Stimulated activated naive CD8-positive, alpha-beta T cell treated with anti-CD3 and anti-CD28 coated beads, Interleukin-15, amount 100 ng/mL, for 72 hours (primary cell): Measurements from ENCODE around the gene HECTD1.
"Not testable (repeated sequence)": the region's sequence is repeated elsewhere in the genome, so short reads cannot be mapped to it uniquely, and the experiment has no call there.

Experiments used
- ATAC-seq: fragments of 150-1000 bp; cut with Tn5 transposase; 2 replicates; pipeline ENCODE4 v1.10.0; 2021; ENCODE audit warnings: mild to moderate bottlenecking, moderate library complexity
- DNase-seq, 2 donors: peaks; one replicate each; pipeline ENCODE4 v3.0.0; 2021 to 2022
- H3K27ac Mint-ChIP-seq, 2 donors: one replicate each; pipeline ENCODE4 v1.8.0; 2022; ENCODE audit warnings: mild to moderate bottlenecking in 2 of 2, mixed read lengths in 2 of 2, moderate library complexity in 2 of 2
- H3K27me3 Mint-ChIP-seq: one replicate; pipeline ENCODE4 v1.8.0; 2022; ENCODE audit warnings: mixed read lengths
- H3K4me1 Mint-ChIP-seq: one replicate; pipeline ENCODE4 v1.8.0; 2022; ENCODE audit warnings: mild to moderate bottlenecking, mixed read lengths
- H3K4me3 Mint-ChIP-seq, 2 donors: one replicate each; pipeline ENCODE4 v1.8.0; 2022; ENCODE audit warnings: mild to moderate bottlenecking in 2 of 2, mixed read lengths in 2 of 2, moderate library complexity in 1 of 2
- H3K9me3 Mint-ChIP-seq, 2 donors: one replicate each; pipeline ENCODE4 v1.8.0; 2022; ENCODE audit warnings: mixed read lengths in 2 of 2

The HECTD1 gene

GRCh38 chr14:31232081-31232480 lies 24.5 kb upstream of the HECTD1 start:
- Mint-ChIP-seq H3K27ac (no peak overlapping the region), H3K9me3 (no peaks in the 10 kb centered on the region), H3K27me3 (no peaks in the 10 kb centered on the region), H3K4me1 (no peaks in the 10 kb centered on the region), H3K4me3 (no peak overlapping the region)
- ATAC-seq (no peak), DNase-seq (no peak)

- H3K27me3 Mint-ChIP-seq, DNase-seq, H3K27ac Mint-ChIP-seq, H3K4me3 Mint-ChIP-seq, H3K9me3 Mint-ChIP-seq, H3K4me1 Mint-ChIP-seq, ATAC-seq: not testable (repeated sequence)
Measured at GRCh38 chr14:31231272-31231671, 23.7 kb upstream of the HECTD1 start.

GRCh38 chr14:31230573-31230958 lies 23.0 kb upstream of the HECTD1 start:
- H3K9me3 Mint-ChIP-seq: no peaks in the 10 kb centered on the region
- no peaks in the 10 kb centered on the region for H3K4me1 Mint-ChIP-seq
- no peaks in the 10 kb centered on the region for H3K27me3 Mint-ChIP-seq
- DNase-seq: no peak
- no peak overlapping the region for H3K4me3 Mint-ChIP-seq
- no peak for ATAC-seq
- H3K27ac Mint-ChIP-seq: no peak overlapping the region

GRCh38 chr14:31229638-31230572 lies 22.3 kb upstream of the HECTD1 start:
- H3K27me3 Mint-ChIP-seq: no peaks in the 10 kb centered on the region
- ATAC-seq: peak; percentile 56
- H3K4me3 Mint-ChIP-seq: no peak overlapping the region
- no peaks in the 10 kb centered on the region for H3K4me1 Mint-ChIP-seq
- no peaks in the 10 kb centered on the region for H3K9me3 Mint-ChIP-seq
- DNase-seq: peak in 1 of 2 donors; percentile 13
- no peak overlapping the region for H3K27ac Mint-ChIP-seq

- no peak overlapping the region for H3K4me3 Mint-ChIP-seq
- H3K9me3 Mint-ChIP-seq: no peaks in the 10 kb centered on the region
- peak overlapping the region in 1 of 2 donors; percentile 49 for H3K27ac Mint-ChIP-seq
- no peak for DNase-seq
- no peaks in the 10 kb centered on the region for H3K4me1 Mint-ChIP-seq
- ATAC-seq: peak; percentile 42
- H3K27me3 Mint-ChIP-seq: no peaks in the 10 kb centered on the region
Measured at GRCh38 chr14:31229009-31229408, 21.4 kb upstream of the HECTD1 start.

- Mint-ChIP-seq H3K27ac (no peak overlapping the region), H3K27me3 (no peaks in the 10 kb centered on the region), H3K4me1 (no peaks in the 10 kb centered on the region), H3K4me3 (no peak overlapping the region), H3K9me3 (no peaks in the 10 kb centered on the region)
- DNase-seq (no peak), ATAC-seq (no peak)
Measured at GRCh38 chr14:31228533-31228932, 20.9 kb upstream of the HECTD1 start.

GRCh38 chr14:31224808-31225207 lies 17.2 kb upstream of the HECTD1 start:
- DNase-seq: no peak
- Mint-ChIP-seq H3K4me3 (no peak overlapping the region), H3K27ac (no peak overlapping the region), H3K4me1 (no peaks in the 10 kb centered on the region), H3K27me3 (no peaks in the 10 kb centered on the region), H3K9me3 (no peaks in the 10 kb centered on the region)
- ATAC-seq: no peak

GRCh38 chr14:31223331-31223730 lies 15.7 kb upstream of the HECTD1 start:
- no peak for ATAC-seq
- Mint-ChIP-seq H3K9me3 (no peaks in the 10 kb centered on the region), H3K4me3 (no peak overlapping the region), H3K27ac (no peak overlapping the region), H3K27me3 (no peaks in the 10 kb centered on the region), H3K4me1 (no peaks in the 10 kb centered on the region)
- no peak for DNase-seq

GRCh38 chr14:31222834-31223233 lies 15.2 kb upstream of the HECTD1 start:
- Mint-ChIP-seq H3K27ac (no peak overlapping the region), H3K4me1 (no peaks in the 10 kb centered on the region), H3K4me3 (no peak overlapping the region), H3K9me3 (no peaks in the 10 kb centered on the region), H3K27me3 (no peaks in the 10 kb centered on the region)
- DNase-seq: no peak
- ATAC-seq: no peak

- no peaks in the 10 kb centered on the region for H3K4me1 Mint-ChIP-seq
- ATAC-seq: no peak
Measured at GRCh38 chr14:31221266-31221665, 13.7 kb upstream of the HECTD1 start.

GRCh38 chr14:31219169-31219568 lies 11.6 kb upstream of the HECTD1 start:
- no peak overlapping the region for H3K4me3 Mint-ChIP-seq
- no peaks in the 10 kb centered on the region for H3K4me1 Mint-ChIP-seq
- DNase-seq (no peak), ATAC-seq (no peak)
- H3K27ac Mint-ChIP-seq: no peak overlapping the region
- no peaks in the 10 kb centered on the region for H3K27me3 Mint-ChIP-seq
- H3K9me3 Mint-ChIP-seq: no peaks in the 10 kb centered on the region

More at GRCh38 chr14:31221266-31221665, 13.7 kb upstream of the HECTD1 start:
- Mint-ChIP-seq H3K4me3 (no peak overlapping the region), H3K9me3 (no peaks in the 10 kb centered on the region), H3K27ac (no peak overlapping the region), H3K27me3 (no peaks in the 10 kb centered on the region)
- no peak for DNase-seq

- H3K4me1 Mint-ChIP-seq: no peaks in the 10 kb centered on the region
- DNase-seq: no peak
- no peak overlapping the region for H3K27ac Mint-ChIP-seq
- no peak overlapping the region for H3K4me3 Mint-ChIP-seq
- no peaks in the 10 kb centered on the region for H3K9me3 Mint-ChIP-seq
- ATAC-seq: no peak
- H3K27me3 Mint-ChIP-seq: no peaks in the 10 kb centered on the region
Measured at GRCh38 chr14:31216359-31216758, 8.8 kb upstream of the HECTD1 start.

GRCh38 chr14:31212893-31213292 lies 5.3 kb upstream of the HECTD1 start:
- Mint-ChIP-seq H3K4me3 (no peak overlapping the region), H3K27ac (peak overlapping the region in 1 of 2 donors; percentile 16), H3K9me3 (no peaks in the 10 kb centered on the region), H3K4me1 (peaks cover 20% of the 10 kb centered on the region), H3K27me3 (no peaks in the 10 kb centered on the region)
- no peak for ATAC-seq
- DNase-seq: no peak

GRCh38 chr14:31209605-31210004 lies 2.0 kb upstream of the HECTD1 start:
- no peaks in the 10 kb centered on the region for H3K27me3 Mint-ChIP-seq
- H3K4me1 Mint-ChIP-seq: peaks cover 21% of the 10 kb centered on the region
- no peak for DNase-seq
- peak overlapping the region in 1 of 2 donors; percentile 95 for H3K4me3 Mint-ChIP-seq
- no peak for ATAC-seq
- H3K27ac Mint-ChIP-seq: no peak overlapping the region
- no peaks in the 10 kb centered on the region for H3K9me3 Mint-ChIP-seq

- H3K4me1 Mint-ChIP-seq: peaks cover 21% of the 10 kb centered on the region
- no peak for ATAC-seq
Measured at GRCh38 chr14:31208546-31209424, 1.2 kb upstream of the HECTD1 start.

GRCh38 chr14:31207287-31207754 lies 272 bp downstream of the HECTD1 start:
- Mint-ChIP-seq H3K4me1 (peaks cover 31% of the 10 kb centered on the region), H3K27ac (peak overlapping the region; percentile 99 to 100), H3K9me3 (no peaks in the 10 kb centered on the region), H3K27me3 (no peaks in the 10 kb centered on the region), H3K4me3 (peak overlapping the region; percentile 88 to 96)
- DNase-seq (no peak), ATAC-seq (peak; percentile 37)

More at GRCh38 chr14:31208546-31209424, 1.2 kb upstream of the HECTD1 start:
- peak overlapping the region; percentile 98 to 100 for H3K27ac Mint-ChIP-seq
- peak overlapping the region; percentile 95 to 96 for H3K4me3 Mint-ChIP-seq
- H3K9me3 Mint-ChIP-seq: no peaks in the 10 kb centered on the region
- no peaks in the 10 kb centered on the region for H3K27me3 Mint-ChIP-seq
- DNase-seq: no peak
